Measurements from ENCODE around the gene ICAM2. TPM values are rescaled to one million over a fixed set of nuclear protein-coding genes. Genes with fewer than 3 reads are reported as not detected.

The ICAM2 gene
- total RNA-seq, 3 donors from 2014 or later, result 67.0 to 88.9 (median 77.1) TPM

DNA sequence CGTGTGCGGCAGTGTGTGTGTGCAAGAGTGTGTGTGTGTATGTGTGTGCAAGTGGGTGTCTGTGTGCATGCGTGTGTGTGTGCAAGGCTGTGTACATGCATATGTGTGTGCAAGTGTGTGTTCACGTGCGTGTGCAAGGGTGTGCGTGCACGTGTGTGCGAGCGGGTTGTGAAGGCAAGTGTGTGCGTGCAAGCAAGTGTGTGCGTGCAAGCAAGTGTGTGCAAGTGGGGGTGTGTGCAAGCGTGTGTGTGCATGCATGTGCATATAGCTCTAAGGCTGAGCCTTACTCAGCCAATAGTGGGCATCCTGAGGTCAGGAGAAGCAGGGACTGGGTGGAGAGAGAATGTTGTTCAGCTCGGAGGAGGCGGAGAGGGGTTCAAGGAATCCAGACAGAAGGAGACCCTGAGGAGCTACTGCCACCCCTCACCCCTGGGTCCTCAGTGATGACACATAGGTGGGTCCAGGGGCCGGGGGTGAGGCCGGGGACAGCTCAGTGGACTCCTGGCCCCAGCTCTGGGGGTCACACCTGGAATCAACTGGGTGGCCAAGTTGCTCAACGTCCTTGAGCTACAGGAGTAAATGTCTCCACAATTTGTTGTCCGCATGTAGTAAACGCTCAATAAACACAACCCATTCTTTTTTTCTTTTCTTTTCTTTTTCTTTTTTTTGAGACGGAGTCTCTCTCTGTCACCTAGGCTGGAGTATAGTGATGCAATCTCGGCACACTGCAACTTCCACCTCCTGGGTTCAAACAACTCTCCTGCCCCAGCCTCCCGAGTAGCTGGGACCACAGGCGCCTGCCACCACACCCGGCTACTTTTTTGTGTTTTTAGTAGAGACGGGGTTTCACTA is 20.5 kb downstream of the ICAM2 start:
- DNase-seq, result no peak
- H3K27me3 Mint-ChIP-seq (ENCODE audit: low read depth), result no peaks in the 10 kb centered on the region
- H3K9me3 Mint-ChIP-seq, result no peaks in the 10 kb centered on the region
- H3K4me3 Mint-ChIP-seq, result peak overlapping the region; percentile 85
- ATAC-seq, result no peak
- peaks cover 10% of the 10 kb centered on the region for H3K36me3 Mint-ChIP-seq (ENCODE audit: insufficient read depth)
- H3K4me1 Mint-ChIP-seq (ENCODE audit: low read depth), result peaks cover 29% of the 10 kb centered on the region

DNA sequence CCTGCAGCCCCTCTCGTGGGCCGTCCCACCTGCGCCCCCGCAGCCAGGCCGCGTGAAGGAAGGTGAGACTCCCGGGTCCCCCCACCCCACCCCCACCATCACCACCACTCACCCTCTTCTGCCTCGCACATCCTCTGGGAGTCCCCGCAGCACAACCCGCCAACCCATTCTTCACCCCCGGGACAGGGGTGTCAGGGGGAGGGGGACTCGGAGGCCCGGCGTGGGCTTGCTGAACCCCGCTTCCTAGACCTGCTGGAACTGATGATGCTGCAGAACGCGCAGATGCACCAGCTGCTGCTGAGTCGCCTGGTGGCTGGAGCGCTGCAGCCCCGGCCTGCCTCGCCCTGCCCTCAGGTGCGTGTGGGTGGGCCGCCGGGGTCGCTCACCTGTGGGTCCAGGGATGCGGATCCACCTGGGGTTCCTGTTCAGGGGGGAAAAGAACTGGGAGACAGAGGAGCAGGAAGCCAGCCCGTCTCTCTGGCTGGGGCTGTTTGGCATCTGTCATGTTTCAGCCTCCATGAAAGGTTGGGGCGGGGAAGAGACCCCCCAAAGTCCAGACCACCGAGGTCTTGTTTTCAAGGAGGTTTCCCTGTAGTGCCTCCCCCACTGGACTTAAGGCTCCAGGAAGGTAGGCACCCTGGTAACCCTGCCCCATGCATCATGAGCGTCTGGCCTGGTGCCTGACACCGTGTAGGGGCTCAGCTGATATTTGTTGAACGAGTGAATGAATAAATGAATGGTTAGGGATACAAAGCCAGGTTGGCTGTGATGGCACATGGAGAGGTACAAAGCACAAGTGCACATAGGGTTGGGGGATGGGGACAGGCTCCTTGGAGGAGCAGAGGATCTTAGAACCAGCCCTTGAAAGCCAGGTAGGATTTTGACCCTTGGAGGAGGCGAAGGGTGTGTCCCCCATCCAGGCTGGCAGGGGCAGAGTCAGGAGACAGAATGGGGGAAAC is 21.4 kb downstream of the ICAM2 start:
- Mint-ChIP-seq H3K4me3 (peak overlapping the region; percentile 85), H3K4me1 (ENCODE audit: low read depth) (peaks cover 32% of the 10 kb centered on the region), H3K9me3 (no peaks in the 10 kb centered on the region), H3K27me3 (ENCODE audit: low read depth) (no peaks in the 10 kb centered on the region), H3K36me3 (ENCODE audit: insufficient read depth) (peaks cover 7% of the 10 kb centered on the region)
- ATAC-seq (peak; percentile 25 to 34), DNase-seq (no peak)

DNA sequence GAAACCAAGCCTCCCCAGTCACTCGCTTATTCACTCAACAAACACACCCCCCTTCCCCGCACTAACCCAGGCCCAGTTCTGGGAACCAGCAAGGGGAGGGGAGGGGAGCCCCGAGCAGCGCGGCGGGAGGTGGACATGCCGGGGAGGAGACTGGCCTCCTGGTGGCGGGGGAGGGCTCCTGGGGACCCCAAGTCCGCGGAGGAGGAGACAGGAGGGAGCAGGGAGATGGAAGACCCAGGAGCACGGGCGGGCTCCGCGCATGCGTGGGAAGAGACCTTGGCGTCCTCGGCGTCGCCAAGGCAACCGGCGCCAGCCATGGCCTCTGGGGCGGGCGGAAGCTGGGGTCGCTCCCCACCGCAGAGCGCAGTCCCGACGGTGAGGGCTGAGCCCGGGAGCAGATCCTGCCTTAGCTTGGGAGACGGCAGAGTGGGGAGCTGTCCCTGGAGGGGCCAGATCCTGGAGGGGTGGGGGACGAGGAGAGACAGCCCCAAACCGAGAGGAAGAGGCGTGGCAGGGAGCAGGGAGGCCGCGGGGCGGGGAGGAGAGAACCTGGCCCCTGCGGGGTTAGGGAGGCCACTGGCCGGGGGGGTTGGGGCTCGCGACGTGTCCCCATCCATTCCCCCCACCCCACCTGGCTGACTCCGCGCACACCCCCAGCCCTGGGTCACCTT is 22.2 kb downstream of the ICAM2 start, which contains the start of gene PRR29:
TSS of gene PRR29 (plus strand) at position 302 of the 671 bp plus-strand sequence. CDS start at position 316, 14 bp downstream.
- DNase-seq (peak; percentile 64), ATAC-seq (peak; percentile 78 to 83)
- no peaks in the 10 kb centered on the region for H3K27me3 Mint-ChIP-seq (ENCODE audit: low read depth)
- H3K4me3 Mint-ChIP-seq, result peak within 1 kb of the TSS; percentile 85
- no peaks in the 10 kb centered on the region for H3K9me3 Mint-ChIP-seq
- H3K4me1 Mint-ChIP-seq (ENCODE audit: low read depth), result peaks cover 38% of the 10 kb centered on the region
- H3K36me3 Mint-ChIP-seq (ENCODE audit: insufficient read depth), result no peaks in the 10 kb centered on the region

DNA sequence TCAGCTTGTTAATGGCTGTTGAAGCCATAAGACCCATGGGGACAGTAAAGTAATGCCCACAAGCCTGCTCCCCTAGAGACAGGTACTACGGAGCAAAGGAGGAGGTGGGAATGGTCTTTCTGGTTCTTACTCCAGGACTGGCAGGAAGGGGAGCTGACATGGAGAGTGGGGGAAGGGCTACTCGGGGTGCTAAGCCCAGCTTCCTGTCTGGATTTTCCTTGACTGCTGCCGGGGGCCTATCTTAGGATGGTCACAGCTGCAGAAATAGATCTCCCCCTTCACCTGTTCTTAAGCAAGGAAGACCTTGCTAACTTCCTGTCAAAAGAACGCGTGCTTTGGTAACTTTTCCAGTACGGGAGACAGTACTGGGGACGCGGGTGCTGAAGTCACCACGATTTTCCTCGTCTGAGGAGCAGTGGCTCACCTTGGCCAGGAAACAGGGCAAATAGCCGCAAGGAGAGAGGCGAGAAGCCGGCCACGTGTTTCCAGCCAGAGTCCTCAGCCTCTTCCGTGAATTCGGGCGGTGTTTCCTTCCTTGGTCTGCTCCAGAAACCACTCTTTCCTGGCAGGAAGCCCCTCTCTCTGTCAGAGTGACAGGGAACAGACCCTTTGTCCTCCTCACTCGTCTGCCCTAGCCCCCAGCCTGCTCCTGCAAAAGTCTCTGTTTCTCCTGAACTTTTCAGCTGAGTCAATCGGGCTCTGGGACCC is 22.9 kb downstream of the ICAM2 start:
- no peaks in the 10 kb centered on the region for H3K27me3 Mint-ChIP-seq (ENCODE audit: low read depth)
- peak overlapping the region; percentile 85 for H3K4me3 Mint-ChIP-seq
- DNase-seq (no peak), ATAC-seq (no peak)
- H3K36me3 Mint-ChIP-seq (ENCODE audit: insufficient read depth), result no peaks in the 10 kb centered on the region
- H3K4me1 Mint-ChIP-seq (ENCODE audit: low read depth), result peaks cover 42% of the 10 kb centered on the region
- H3K9me3 Mint-ChIP-seq, result no peaks in the 10 kb centered on the region

DNA sequence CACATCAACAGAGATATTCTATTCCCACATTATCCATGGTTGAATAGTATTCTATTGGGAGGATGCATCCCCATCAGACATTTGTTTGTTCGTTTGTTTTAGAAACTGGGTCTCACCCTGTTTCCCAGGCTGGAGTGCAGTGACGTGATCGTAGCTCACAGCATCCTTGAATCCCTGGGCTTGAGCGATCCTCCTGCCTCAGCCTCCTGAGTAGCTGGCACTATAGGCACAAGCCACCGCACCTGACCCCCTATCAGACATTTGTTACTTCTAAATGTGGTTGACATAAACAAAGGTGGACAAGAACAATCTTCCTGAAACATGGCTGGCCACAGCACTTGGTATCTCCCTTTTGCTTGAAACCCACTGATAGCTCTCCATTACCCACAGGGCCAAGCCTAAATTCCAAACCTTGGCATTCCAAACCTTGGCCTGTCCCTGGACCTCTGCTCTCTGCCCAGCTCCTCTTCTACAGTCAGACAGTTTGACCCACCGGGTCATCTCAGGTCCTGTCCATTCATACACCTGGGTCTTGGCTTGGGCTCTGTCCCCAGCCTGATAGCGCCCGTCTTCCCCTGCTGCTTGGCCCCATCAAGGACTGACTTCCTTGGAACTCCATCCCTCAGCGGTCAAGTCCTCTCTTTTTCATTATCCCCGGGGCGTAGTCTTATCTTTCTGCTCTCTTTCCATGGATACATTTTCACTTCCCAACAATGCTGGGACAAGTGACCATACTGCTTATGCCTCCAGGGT is 23.8 kb downstream of the ICAM2 start:
- Mint-ChIP-seq H3K36me3 (ENCODE audit: insufficient read depth) (no peaks in the 10 kb centered on the region), H3K9me3 (no peaks in the 10 kb centered on the region), H3K4me1 (ENCODE audit: low read depth) (peaks cover 50% of the 10 kb centered on the region), H3K4me3 (no peak overlapping the region), H3K27me3 (ENCODE audit: low read depth) (no peaks in the 10 kb centered on the region)
- no peak for DNase-seq
- no peak for ATAC-seq

DNA sequence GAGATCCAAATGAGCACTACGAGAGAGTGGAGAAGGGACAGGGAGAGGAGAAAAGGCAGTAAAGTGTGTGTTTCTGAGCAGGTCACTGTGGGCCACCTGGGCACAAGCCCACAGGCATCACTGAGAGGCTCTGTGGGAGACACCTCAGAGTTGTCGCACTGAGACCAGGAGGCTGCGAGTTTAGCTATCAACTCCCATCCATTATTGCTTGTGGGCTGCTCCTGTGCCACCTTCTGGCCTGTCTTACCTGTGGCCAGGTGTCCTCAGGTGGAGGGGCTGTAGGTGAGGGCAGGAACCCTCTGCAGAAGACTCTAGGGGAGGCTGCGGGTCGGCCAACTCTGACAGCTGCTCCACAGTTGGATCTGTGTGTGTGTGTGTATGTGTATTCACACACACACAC is 24.8 kb downstream of the ICAM2 start:
- ATAC-seq, result no peak
- no peaks in the 10 kb centered on the region for H3K27me3 Mint-ChIP-seq (ENCODE audit: low read depth)
- H3K4me1 Mint-ChIP-seq (ENCODE audit: low read depth), result peaks cover 57% of the 10 kb centered on the region

DNA sequence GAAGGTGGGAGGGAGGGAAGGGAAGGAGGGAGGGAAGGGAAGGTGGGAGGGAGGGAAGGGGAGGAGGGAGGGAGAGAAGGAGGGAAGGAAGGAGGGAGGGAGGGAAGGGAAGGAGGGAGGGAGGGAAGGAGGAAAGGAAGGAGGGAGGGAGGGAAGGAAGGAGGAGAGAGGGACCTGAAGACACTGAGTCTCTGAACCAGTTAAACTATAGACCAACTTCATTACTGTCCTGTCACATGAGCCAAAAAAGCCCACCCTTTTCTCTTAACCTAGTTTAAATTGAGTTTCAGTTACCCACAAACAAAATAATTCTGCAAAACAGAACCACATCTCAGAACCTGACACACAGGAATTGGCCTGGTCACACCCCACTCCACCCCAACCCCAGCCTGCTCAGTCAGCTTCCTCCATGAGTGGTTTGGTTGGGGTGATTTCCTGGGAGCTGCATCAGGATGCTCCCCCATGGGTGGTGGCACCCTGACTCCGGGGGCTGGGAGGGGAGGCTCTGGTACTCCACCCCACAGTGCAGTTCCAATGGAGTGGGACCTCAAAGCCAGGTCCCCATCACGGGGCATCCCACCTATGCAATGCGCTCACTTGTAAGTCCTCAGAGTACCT is 27.0 kb downstream of the ICAM2 start:
- Mint-ChIP-seq H3K36me3 (ENCODE audit: insufficient read depth) (no peaks in the 10 kb centered on the region), H3K4me1 (ENCODE audit: low read depth) (peaks cover 54% of the 10 kb centered on the region), H3K27me3 (ENCODE audit: low read depth) (no peaks in the 10 kb centered on the region), H3K9me3 (no peaks in the 10 kb centered on the region), H3K4me3 (no peak overlapping the region)
- no peak for ATAC-seq
- DNase-seq, result no peak

More for the DNA sequence above, 24.8 kb downstream of the ICAM2 start:
- Mint-ChIP-seq H3K36me3 (ENCODE audit: insufficient read depth) (no peaks in the 10 kb centered on the region), H3K9me3 (no peaks in the 10 kb centered on the region), H3K4me3 (no peak overlapping the region)
- no peak for DNase-seq

DNA sequence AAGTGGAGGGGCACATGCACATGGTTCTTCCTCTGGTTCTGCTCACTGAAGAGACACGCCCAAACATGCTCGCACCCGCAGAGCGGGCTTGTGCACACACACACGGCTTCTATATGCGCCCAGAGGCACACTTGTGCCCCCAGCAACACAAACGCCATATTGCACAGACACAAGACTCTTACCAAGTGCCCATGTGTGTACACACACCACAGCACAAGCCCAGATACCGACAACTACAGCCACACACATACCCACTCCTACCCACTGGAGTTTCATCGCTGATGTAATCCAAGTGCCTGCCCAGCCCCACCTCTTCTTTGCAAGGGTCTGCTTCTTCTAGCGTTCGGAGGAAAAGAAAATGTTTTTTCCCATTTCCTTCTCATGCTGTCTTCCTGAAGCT is 28.8 kb downstream of the ICAM2 start:
- DNase-seq, result no peak
- Mint-ChIP-seq H3K4me3 (no peak overlapping the region), H3K4me1 (ENCODE audit: low read depth) (peaks cover 46% of the 10 kb centered on the region), H3K9me3 (no peaks in the 10 kb centered on the region), H3K27me3 (ENCODE audit: low read depth) (no peaks in the 10 kb centered on the region), H3K36me3 (ENCODE audit: insufficient read depth) (no peaks in the 10 kb centered on the region)
- no peak for ATAC-seq

DNA sequence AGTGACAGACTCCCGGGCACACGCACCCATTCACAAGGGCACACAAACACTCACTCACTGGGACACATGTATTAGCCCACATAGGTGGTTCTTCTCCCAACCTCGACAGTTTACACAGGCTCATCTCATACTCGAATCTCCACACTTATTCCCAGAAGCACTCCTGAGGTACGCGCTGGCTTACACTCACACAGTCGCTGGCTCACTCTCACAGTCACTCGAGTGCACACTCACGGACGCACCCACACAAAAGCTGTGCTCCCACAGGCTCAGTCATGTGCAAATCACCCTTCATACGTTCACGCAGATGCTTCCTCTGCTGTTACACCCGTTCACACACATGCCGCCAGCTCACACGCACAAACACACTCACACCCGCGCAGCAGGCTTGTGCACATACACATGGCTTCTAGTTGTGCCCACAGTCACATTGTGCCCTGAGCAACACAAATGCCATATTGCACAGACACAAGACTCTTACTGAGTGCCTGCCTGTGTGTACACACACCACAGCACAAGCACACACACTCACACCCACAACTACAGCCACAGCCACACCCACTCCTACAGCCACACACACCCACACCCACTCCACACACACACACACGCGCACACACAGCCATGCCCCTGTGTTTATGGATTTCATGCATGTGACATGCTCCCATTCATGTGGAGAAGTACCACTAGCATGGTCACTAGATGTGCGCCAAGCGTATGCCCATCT is 30.6 kb downstream of the ICAM2 start:
- Mint-ChIP-seq H3K9me3 (no peaks in the 10 kb centered on the region), H3K4me3 (no peak overlapping the region), H3K27me3 (ENCODE audit: low read depth) (no peaks in the 10 kb centered on the region), H3K4me1 (ENCODE audit: low read depth) (peaks cover 56% of the 10 kb centered on the region), H3K36me3 (ENCODE audit: insufficient read depth) (no peaks in the 10 kb centered on the region)
- DNase-seq, result no peak
- no peak for ATAC-seq

DNA sequence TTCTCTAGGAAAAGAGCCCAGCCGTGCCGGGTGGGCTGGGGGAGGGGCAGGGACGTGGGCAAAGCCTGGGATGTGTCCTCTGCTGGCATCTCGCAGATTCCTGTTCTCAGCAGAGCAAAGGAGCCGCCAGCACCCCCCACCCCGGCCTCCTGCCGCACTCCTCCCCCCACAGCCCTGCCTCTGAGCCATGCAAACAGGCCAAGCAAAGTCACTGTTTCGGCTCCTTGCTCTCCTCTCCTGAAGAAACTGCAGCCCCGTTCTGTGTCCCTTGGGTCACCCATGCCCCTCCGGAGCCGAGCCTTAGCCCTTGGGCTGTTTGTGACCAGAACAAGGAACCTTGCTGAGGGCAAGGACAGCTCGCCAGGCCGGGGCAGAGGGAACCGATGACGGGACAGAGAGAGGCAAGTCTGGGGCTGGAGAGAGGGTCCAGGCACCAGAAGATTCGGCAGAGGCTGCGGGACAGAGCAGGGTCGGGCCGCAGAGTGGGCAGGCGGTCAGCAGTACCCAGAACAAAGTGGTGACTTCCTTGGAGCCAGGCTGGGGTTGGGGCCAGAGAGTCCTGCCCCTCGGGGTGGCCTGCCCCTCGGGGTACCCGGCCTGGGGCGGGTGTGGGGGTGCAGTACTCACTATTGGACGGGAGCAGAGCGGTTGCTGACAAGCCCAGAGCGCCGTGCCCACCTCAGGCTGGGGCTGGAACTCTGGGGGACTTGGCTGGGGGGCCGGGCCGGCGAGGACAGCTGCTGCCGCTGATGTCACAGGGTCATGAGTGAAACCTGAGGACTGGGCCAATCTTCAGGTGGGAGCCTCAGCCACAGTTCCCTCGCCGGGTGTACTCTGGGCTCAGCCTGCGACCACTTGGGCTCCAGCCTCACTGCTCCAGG is 31.5 kb downstream of the ICAM2 start:
- no peaks in the 10 kb centered on the region for H3K9me3 Mint-ChIP-seq
- no peaks in the 10 kb centered on the region for H3K36me3 Mint-ChIP-seq (ENCODE audit: insufficient read depth)
- peaks cover 54% of the 10 kb centered on the region for H3K4me1 Mint-ChIP-seq (ENCODE audit: low read depth)
- DNase-seq (no peak), ATAC-seq (no peak)
- H3K27me3 Mint-ChIP-seq (ENCODE audit: low read depth), result no peaks in the 10 kb centered on the region
- H3K4me3 Mint-ChIP-seq, result no peak overlapping the region

DNA sequence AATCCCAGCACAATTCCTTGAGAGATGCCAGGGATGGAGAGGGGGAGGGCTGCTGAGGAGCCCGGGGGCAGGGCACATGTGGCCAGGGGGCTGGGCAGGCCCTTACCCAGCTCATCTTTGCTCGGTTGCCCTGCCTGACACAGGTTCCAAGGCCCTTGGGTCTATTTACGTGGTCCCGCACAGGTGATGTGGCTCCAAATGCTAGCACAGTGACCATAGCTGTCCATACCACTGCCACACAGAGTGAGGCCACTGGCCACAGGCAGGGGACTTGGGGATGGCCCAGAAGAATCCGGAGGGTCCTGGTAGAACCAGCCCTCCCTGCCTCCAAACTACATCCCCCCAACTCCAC is 32.3 kb downstream of the ICAM2 start:
- DNase-seq (no peak), ATAC-seq (no peak)
- no peaks in the 10 kb centered on the region for H3K36me3 Mint-ChIP-seq (ENCODE audit: insufficient read depth)
- no peak overlapping the region for H3K4me3 Mint-ChIP-seq
- H3K27me3 Mint-ChIP-seq (ENCODE audit: low read depth), result no peaks in the 10 kb centered on the region
- H3K9me3 Mint-ChIP-seq, result no peaks in the 10 kb centered on the region
- peaks cover 47% of the 10 kb centered on the region for H3K4me1 Mint-ChIP-seq (ENCODE audit: low read depth)

Measured in activated T-cell treated with anti-CD3 and anti-CD28 coated beads, Interleukin-2, amount 50 U/mL, for 4 hours (primary cell).